Activated B cell treated with CpG ODN at 0.5 μM for 24 hours (primary cell): Measurements from ENCODE around the gene PCDHB13. TPM values are rescaled to one million over a fixed set of nuclear protein-coding genes. Genes with fewer than 3 reads are reported as not detected.
"Not testable (repeated sequence)": the region's sequence is repeated elsewhere in the genome, so short reads cannot be mapped to it uniquely, and the experiment has no call there.

Experiments used
- ATAC-seq: fragments of 200-7000 bp; cut with Tn5 transposase; one replicate; pipeline ENCODE4 v1.10.0; 2021; ENCODE audit warnings: low read depth, mild to moderate bottlenecking, moderate library complexity
- CTCF ChIA-PET: fragments of 350-600 bp; sonication (Branson Sonifier 250); formaldehyde crosslinking; loops from one replicate; lab custom pipeline; 2021; ENCODE audit warnings: antibody characterized with exemption; lab: Charles Lee
- POLR2A ChIA-PET: fragments of 350-600 bp; sonication (Branson Sonifier 250); formaldehyde crosslinking; loops from one replicate; lab custom pipeline; 2021; ENCODE audit warnings: antibody characterized with exemption; lab: Charles Lee
- DNase-seq: peaks from one replicate; pipeline ENCODE4 v3.0.0; 2022
- H3K27ac Mint-ChIP-seq: one replicate; pipeline ENCODE4 v1.8.0; 2020; ENCODE audit warnings: mixed read lengths
- H3K27me3 Mint-ChIP-seq: one replicate; pipeline ENCODE4 v1.8.0; 2021; ENCODE audit warnings: mixed read lengths
- H3K36me3 Mint-ChIP-seq: one replicate; pipeline ENCODE4 v1.8.0; 2021; ENCODE audit warnings: low read depth, mixed read lengths
- H3K4me1 Mint-ChIP-seq: one replicate; pipeline ENCODE4 v1.8.0; 2021; ENCODE audit warnings: mixed read lengths
- H3K4me3 Mint-ChIP-seq: one replicate; pipeline ENCODE4 v1.8.0; 2020; ENCODE audit warnings: mild to moderate bottlenecking, mixed read lengths
- H3K9me3 Mint-ChIP-seq: one replicate; pipeline ENCODE4 v1.8.0; 2020; ENCODE audit warnings: mixed read lengths
- CTCF ChIP-seq: fragments of 200-600 bp; IDR thresholded peaks from one replicate; pipeline ENCODE4 v1.8.0; 2022; ENCODE audit warnings: antibody characterized with exemption, mild to moderate bottlenecking
- intact Hi-C: fragments of 100-400 bp; cut with micrococcal nuclease; formaldehyde crosslinking; loops from one replicate; pipeline ENCODE4 v1.15.1; 2024
- total RNA-seq: library from RNA; stranded (reverse); gene quantifications from 2 replicates; pipeline ENCODE4 v1.2.3, GENCODE V29; 2022

The PCDHB13 gene
- total RNA-seq, 1 donor from 2014 or later = 0.09 TPM

DNA sequence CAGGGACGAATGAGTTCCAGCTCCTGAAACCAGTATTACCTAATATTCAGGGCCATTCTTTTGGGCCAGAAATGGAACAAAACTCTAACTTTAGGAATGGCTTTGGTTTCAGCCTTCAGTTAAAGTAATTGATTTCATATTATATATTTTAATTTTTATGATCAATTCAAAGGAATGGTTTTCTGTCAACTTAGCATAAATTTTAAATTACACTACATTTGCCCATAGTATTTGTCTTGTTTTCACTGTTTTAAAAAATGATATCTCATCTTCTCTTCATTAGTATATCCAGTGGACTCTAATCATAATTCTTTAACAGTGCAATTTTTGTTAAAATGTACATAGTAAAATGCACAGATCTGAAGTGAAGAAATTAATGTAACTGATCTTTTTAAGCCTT lies 33.4 kb upstream of the PCDHB13 start:
- Mint-ChIP-seq H3K27me3 (peaks cover 15% of the 10 kb centered on the region), H3K9me3 (peaks cover 8% of the 10 kb centered on the region), H3K4me1 (no peaks in the 10 kb centered on the region), H3K4me3 (no peak overlapping the region), H3K36me3 (no peaks in the 10 kb centered on the region), H3K27ac (no peak overlapping the region)
- ChIA-PET POLR2A (no interaction called here), CTCF (no interaction called here)
- TF ChIP-seq CTCF = no peak
- ATAC-seq = no peak
- intact Hi-C loops = no loop called here
- no peak for DNase-seq

GRCh38 chr5:141182248-141182647 lies 31.5 kb upstream of the PCDHB13 start, which contains the start of gene PCDHB16:
Gene PCDHB16, plus strand, starts transcription at chr5:141182387. Its CDS starts 173 bp downstream, at chr5:141182560.
- Mint-ChIP-seq H3K27me3 (peaks cover 19% of the 10 kb centered on the region), H3K4me3 (no peak within 1 kb of the TSS), H3K27ac (no peak within 1 kb of the TSS), H3K4me1 (peaks cover 4% of the 10 kb centered on the region), H3K36me3 (peaks cover 4% of the 10 kb centered on the region), H3K9me3 (peaks cover 8% of the 10 kb centered on the region)
- TF ChIP-seq CTCF = no peak
- ATAC-seq (no peak), DNase-seq (no peak)
- intact Hi-C loops = no loop called here
- POLR2A ChIA-PET = no interaction called here
- CTCF ChIA-PET = no interaction called here

DNA sequence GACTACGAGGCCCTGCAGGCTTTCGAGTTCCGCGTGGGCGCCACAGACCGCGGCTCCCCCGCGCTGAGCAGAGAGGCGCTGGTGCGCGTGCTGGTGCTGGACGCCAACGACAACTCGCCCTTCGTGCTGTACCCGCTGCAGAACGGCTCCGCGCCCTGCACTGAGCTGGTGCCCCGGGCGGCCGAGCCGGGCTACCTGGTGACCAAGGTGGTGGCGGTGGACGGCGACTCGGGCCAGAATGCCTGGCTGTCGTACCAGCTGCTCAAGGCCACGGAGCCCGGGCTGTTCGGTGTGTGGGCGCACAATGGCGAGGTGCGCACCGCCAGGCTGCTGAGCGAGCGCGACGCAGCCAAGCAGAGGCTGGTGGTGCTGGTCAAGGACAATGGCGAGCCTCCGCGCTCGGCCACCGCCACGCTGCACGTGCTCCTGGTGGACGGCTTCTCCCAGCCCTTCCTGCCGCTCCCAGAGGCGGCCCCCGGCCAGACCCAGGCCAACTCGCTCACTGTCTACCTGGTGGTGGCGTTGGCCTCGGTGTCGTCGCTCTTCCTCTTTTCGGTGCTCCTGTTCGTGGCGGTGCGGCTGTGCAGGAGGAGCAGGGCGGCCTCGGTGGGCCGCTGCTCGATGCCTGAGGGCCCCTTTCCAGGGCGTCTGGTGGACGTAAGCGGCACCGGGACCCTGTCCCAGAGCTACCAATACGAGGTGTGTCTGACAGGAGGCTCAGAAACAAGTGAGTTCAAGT lies 29.4 kb upstream of the PCDHB13 start:
- intact Hi-C loops, H3K27ac Mint-ChIP-seq, H3K4me1 Mint-ChIP-seq, ATAC-seq, POLR2A ChIA-PET, H3K4me3 Mint-ChIP-seq, DNase-seq, H3K36me3 Mint-ChIP-seq, CTCF ChIA-PET: not testable (repeated sequence)
- Mint-ChIP-seq H3K9me3 (peaks cover 13% of the 10 kb centered on the region), H3K27me3 (peaks cover 22% of the 10 kb centered on the region)

- Mint-ChIP-seq H3K9me3 (peaks cover 18% of the 10 kb centered on the region), H3K36me3 (peaks cover 4% of the 10 kb centered on the region), H3K4me1 (peaks cover 4% of the 10 kb centered on the region), H3K27ac (no peak within 1 kb of the TSS), H3K27me3 (peaks cover 26% of the 10 kb centered on the region), H3K4me3 (peak within 1 kb of the TSS; percentile 60)
- POLR2A ChIA-PET = interaction anchor here (0.6 kb wide), 1 partner anchor 953 kb away, joined by 6 read pairs; no protein-coding TSS in a partner anchor
- DNase-seq (no peak), ATAC-seq (no peak)
- CTCF ChIA-PET = interaction anchor here (0.7 to 2.2 kb wide), 3 partner anchors 226 to 384 kb away, joined by 3 to 11 read pairs (median 3); partner anchors contain the start of gene PCDHGA10
- intact Hi-C loops = loop anchor here (2.0 kb wide), 1 partner anchor 378 kb away; no protein-coding TSS in a partner anchor
- no peak for TF ChIP-seq CTCF
Observed at GRCh38 chr5:141186897-141187512, 26.7 kb upstream of the PCDHB13 start, which contains the start of gene PCDHB9. Gene PCDHB9, plus strand, starts transcription at chr5:141187161. Its CDS starts 158 bp downstream, at chr5:141187319.

GRCh38 chr5:141188682-141189081 lies 25.0 kb upstream of the PCDHB13 start:
- H3K4me1 Mint-ChIP-seq, H3K4me3 Mint-ChIP-seq, DNase-seq, intact Hi-C loops, ATAC-seq, POLR2A ChIA-PET, H3K36me3 Mint-ChIP-seq, CTCF ChIA-PET, H3K27ac Mint-ChIP-seq: not testable (repeated sequence)
- Mint-ChIP-seq H3K27me3 (peaks cover 26% of the 10 kb centered on the region), H3K9me3 (peaks cover 14% of the 10 kb centered on the region)

DNA sequence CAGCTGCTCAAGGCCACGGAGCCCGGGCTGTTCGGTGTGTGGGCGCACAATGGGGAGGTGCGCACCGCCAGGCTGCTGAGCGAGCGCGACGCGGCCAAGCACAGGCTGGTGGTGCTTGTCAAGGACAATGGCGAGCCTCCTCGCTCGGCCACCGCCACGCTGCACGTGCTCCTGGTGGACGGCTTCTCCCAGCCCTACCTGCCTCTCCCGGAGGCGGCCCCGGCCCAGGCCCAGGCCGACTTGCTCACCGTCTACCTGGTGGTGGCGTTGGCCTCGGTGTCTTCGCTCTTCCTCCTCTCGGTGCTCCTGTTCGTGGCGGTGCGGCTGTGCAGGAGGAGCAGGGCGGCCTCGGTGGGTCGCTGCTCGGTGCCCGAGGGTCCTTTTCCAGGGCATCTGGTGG lies 24.6 kb upstream of the PCDHB13 start:
- H3K36me3 Mint-ChIP-seq, CTCF ChIA-PET, intact Hi-C loops, POLR2A ChIA-PET, ATAC-seq, H3K4me3 Mint-ChIP-seq, DNase-seq, H3K27ac Mint-ChIP-seq, H3K4me1 Mint-ChIP-seq: not testable (repeated sequence)
- H3K9me3 Mint-ChIP-seq = peaks cover 14% of the 10 kb centered on the region
- peaks cover 26% of the 10 kb centered on the region for H3K27me3 Mint-ChIP-seq
